NCI-H128 (cell line): ENCODE results near the gene QKI.

Source experiments
- DNase-seq: peaks from one replicate; lab custom pipeline; 2025; ENCODE audit not compliant: unreplicated experiment; lab: John Stamatoyannopoulos, UW

Gene QKI

DNA sequence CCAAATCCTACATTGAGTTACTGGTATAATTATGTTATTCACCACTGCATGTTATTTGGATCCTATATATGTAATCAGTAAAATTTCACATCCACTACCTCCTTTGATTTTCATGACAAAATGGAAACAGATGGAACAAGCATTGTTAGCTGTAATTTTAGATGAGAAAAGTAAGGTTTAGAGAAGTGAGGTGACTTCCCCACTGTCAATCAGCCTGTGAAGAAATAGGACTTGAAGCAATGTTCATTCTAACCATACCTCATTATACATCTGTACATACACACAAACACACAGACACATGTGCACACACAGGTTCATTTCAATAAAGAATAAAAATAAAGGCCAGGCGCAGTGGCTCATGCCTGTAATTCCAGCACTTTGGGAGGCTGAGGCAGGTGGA, 23.7 kb upstream of the QKI start:
- no peak for DNase-seq

DNA sequence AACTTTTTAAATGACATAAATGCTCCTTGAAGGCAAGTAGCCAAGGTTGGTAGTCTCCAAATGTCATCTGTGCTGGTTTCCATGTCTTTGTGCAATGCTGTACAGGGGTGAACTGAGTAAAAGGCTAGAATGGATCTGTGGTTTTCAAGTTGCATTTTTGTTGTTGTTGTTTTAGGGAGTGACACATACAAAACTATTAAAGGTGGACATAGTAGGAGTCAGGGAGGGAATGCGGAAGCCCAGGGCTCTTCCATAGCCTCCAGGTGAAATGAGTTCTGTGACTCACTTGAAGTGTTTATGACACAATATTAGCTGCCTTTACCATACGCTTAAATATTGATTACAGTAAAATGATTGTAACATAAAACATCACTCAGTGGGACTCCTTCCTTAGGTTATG, 22.5 kb upstream of the QKI start:
- no peak for DNase-seq

DNA sequence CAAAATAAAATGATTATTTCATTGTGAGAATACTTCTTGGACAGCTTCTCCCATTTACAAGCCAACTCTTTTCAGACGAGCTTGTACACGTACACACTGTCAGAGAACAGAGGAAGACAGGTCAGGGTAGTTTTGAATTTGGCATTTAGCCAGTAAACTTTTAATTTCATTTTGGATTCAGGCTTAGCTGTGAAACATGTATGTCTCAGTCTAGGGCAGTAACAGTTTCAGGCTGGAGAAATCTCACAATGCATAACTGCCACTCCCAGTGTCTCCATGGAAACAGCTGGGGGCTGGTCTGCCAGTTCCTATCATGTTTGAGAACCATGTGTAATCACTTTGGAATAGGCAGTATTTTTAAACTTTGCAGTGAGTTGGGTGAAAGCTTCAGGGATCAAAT, 22.0 kb upstream of the QKI start:
- DNase-seq, result no peak

DNA sequence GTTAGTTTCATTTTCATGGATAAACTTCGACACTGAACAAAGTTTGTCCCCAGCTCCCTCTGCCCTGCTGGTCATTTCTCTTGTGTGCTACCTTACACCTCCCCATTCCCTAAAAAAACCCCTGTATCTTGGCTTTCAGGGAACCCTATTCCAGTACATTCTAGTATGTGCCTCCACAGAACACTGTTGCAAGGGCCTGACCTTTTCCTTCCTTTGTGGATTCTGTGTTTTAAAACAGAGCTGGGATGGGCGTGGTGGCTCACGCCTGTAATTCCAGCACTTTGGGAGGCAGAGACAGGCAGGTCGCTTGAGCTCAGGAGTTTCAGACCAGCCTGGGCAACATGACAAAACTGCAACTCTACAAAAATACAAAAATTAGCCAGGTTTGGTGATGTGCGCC, 20.6 kb upstream of the QKI start:
- no peak for DNase-seq

DNA sequence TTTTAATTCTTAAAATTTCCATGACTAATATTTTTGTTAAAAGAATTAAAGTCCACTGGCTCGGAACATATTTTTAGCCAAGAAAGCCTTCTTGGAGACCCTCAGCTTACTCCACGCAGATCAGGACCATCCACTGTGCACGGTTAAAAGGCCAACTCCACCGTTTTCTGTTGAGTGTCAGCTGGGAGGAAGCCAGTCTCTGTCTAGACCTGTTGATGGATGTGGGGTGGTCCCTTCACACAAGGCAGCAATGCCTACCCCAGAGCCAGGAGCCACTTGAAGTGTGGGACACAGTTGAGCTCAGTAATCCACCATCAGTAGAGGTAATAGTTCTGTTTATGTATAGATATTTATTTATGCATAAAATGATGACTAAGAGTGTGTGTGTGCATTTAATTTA, 19.9 kb upstream of the QKI start:
- DNase-seq, result no peak

DNA sequence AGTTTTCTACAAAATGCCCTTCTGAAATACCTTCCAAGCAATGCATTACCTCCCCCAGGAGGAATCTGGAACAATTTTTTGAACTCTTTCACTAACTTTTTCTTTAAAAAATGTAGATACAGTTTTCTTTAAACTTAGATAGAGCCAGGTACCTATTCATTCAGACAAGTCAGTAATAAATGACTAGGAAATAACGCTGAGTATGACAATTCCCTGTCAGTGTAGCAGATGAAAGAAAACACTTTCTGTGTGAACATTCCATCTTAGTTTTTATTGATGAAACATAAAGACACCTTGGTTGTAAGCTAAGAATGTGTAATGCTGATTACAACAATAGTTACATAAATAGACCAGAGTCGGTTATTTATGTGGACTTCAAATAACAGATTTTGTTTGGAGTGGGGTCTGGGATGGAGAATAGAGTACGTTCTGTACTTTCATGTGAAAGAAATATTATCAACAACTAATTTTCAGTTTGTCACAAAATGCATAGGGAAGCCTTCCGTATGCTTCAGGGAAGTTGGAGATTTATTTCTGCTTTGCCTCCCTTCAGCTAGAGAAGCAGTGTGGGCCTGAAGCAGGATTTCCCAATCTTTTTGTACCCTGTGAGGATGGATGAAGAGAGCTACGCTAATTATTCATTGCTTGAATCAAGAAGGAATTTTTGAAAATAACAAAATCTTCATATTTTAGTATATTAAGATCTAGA, 19.2 kb upstream of the QKI start:
- DNase-seq, result no peak

DNA sequence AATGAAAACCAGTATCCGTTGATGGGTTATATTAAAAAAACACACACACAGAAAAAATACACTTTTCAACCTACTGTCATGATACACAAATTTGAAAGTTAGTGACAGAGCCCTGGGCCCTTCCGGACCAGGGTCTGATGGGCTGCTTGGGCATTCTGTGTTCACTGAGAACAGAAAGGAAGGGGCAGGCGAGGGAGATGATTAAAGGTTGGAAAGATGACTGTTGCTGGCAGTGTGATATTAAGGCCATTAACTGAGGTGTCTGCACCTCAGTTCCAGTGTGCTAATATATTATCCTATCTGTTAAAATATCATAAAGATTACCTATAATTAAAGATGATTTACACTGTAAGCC, 18.7 kb upstream of the QKI start:
- DNase-seq, result no peak

DNA sequence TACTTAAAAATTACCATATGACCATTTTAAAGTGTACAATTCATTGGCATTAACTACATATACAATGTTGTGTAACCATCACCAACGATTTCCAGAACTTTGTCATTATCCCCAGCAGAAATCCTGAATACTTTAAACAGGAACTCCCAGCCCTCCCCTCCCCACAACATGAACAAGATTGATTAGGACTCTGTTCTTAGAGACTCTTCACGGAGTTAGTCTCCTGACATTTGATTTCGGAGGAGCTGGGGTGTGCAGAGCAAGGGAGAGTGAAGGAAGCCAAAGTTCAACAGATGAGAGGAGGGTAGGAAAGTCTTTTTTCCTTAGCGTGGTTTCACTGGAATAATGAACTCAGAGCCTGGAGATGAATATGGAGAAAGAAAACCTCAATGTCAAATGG, 17.2 kb upstream of the QKI start:
- DNase-seq, result no peak

DNA sequence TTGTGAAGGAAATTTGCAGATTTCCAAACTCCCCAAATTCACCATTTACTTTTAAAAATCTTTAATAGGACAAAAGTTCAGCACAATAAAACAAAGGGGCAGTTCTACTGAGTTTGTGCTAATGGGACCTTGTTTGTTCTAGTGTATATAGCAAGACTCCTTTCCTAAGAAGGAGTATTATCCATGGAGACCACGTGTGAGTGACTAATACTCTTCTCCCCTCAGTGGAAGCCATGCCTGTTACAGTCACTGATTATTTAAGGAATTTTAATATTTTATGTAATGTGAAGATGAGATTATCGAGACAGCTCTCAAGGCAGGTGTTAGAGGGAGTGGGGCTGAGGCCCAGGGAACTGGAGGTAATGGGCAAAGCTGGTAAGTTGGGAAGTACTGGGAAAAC, 16.4 kb upstream of the QKI start:
- no peak for DNase-seq

DNA sequence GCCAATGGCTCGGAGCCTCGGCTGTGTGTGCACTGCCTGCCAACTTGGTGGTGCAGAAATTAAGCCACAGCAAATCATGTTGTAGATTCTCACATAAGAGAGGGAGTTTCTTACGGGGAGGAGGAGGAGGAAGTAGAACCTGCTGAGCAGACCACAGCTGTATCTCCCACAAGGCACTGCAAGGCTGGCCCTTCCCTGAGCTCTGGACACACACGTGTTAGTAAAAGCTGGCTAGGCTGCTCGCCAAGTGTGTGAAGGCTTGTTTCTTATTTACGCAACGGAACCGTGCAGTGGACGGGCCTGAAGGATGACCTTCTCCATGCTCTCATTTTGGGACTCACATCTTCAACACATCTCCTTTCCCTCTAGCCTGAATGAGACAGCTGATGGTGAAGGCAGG, 15.7 kb upstream of the QKI start:
- DNase-seq, result no peak

DNA sequence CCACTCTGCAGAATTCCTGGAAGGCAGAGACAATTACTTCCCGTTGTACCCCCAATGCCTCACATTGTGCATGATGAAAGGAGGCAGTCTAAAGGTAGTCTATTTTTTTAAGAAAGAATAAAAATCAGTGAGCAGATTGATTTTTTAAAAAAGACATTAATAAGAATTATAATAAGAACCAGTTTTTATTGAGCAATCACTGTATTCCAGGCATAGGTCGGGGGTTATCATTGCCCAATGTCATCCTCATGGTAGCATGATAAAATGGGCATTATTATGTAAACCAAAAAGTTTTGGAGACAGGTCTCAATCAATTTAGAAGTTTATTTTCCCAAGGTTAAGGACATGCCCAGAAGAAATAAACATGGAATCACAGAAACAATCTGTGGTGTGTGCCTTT, 14.0 kb upstream of the QKI start:
- DNase-seq, result no peak

DNA sequence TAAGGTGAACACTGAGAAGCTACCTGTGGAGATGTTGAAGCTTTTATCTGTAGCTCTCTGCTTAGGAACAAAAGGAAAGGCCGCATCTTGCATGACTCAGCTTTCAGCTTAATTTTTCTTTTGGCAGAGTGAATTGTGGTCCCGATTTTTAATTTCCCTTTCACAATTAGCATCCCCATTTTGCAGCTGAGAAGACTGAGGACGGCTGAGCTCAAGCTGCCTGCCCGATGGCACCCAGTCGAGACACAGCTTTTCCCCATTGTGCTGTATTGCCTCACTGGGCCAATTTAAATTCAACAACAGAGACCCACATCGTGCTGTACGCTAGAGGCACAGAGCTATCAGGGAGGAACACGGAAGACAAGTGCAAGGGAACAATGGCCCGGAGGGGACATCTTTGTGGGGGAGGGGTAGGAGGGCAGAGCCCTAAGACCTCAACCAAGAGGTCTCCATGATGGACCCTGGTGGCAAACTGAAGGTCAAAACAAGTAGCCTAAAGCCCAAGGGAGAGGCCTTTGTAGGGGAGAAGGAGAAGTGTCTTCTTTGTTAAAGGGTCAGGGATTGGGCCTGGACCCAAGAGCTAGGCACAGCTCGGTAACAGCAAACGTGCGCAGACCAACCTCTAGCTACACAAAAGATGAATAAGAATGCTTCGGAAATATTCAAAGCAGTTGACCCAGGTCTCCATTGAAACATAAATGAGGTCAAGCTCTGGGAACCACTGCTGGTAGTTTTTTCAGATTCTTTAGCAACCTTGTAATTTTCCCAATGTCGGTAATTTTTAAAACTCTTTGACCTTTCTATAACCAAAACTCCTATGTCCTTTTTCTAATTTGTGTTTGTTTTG, 13.3 kb upstream of the QKI start:
- DNase-seq, result no peak

DNA sequence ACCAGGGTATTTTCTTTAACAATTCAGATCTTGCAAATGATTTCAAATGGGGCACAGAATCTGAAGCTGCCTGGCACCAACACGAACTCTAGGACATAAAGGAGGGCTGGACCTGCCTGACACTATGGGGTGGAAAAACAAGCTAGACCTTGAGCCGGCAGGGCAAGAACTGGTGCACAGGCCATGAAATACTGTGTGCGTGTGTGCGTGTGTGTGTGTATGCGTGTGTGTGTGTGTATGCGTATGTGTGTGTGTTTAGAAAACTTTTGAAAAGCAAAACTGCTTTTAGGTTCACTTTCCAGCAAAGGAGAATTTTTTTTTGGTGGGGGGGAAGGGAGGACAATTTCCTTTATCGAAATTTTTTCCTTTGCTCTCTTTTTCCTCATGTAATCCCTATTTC, 11.9 kb upstream of the QKI start:
- DNase-seq, result no peak

DNA sequence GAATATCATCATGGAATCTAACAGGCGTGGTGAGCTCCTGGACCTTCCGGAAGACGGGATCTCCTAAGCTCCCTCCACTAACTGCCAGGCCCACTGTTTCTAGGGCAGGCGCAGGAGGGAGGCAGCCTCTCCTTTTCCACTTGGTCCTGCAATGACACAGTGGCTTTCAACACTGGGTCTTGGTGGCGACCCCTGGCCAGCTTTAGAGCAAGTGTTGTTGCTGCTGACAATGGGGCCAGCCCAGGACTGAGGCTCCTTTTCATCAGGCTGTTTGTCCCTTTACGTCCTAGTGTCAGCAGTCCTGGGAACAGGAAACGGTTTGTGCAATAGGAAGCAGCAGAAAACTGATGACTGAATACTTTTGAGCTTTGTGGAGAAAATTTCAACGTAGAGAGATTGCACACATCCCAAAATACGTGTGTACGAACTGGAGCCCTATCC, 9.7 kb upstream of the QKI start:
- no peak for DNase-seq

DNA sequence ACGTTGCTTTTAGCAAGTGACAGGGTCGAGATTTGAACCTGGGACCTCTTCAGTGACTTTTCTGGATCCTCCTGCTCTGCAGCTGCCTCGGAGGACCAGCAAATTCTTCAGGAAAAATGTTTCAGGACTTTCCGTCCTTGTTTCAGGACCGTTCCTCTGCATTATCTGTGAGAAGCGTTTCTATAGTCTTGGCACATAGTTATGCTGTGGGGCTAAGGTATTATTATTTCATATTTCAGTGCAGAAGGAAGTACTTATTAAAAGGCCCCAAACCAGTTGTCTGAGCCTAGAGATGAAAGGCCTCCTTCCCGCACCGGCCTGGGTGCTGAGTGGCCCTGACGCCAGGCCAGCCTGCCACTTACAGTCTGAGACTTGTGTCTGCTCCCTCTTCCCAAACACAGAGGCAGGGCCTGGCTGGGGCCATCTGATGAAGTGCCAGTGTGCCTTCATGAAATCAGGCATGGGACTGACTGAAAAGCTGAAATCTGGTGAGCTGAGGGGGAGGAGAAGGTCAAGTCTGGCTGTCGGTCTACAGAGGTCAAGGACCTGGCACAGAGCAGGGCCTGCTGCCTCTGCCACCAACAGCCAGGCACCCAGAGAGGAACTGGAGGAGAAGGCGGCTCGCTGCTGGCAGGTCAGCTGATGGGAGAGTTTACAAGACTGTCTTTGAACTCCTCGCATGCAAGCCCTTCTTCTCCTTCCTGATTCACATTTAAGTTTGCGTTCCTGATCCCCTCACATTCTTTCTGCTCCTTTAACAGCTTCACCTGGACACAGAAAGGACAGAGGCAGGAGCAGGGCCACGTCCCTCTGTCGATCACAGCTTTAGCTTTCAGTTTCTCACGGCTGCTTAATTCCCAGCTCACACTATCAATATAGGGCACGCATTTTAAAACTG, 8.9 kb upstream of the QKI start:
- DNase-seq, result no peak

DNA sequence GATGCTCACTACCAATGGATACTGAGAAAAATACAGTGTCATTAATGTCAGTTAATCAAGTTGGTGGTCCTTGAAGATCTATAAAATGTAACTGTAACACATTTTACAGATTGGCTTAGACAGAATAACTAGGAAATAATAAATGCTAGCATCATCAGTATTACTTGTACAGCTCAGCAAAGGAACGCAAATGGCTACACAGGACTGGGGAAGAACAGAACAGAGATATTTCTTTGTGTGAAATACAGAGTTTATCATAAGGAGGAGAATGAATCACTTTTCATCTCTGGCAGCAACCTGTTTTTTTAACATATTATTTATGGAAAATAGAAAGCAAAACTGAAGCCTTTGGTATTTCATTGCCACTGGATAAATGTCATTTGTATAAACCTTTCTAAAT, 8.2 kb upstream of the QKI start:
- DNase-seq, result no peak

DNA sequence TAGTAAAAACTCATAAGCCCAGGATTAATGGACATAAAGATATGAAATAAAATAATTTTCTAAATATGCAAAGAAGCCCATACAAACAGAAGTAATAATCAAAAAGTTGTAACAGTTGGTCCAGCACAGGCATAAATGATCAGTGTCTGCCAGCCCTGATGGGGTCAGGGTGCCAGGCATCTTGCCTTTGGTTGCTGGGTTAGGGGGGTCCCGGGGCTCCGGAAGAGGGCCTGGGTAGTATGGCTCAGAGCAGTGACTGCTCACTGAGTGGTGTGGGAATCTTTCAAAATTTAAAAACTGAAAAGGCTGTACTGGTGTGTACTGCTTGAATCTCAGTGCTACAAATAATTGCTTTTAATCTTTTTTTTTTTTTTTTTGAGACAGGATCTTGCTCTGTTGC, 7.7 kb upstream of the QKI start:
- DNase-seq, result no peak

DNA sequence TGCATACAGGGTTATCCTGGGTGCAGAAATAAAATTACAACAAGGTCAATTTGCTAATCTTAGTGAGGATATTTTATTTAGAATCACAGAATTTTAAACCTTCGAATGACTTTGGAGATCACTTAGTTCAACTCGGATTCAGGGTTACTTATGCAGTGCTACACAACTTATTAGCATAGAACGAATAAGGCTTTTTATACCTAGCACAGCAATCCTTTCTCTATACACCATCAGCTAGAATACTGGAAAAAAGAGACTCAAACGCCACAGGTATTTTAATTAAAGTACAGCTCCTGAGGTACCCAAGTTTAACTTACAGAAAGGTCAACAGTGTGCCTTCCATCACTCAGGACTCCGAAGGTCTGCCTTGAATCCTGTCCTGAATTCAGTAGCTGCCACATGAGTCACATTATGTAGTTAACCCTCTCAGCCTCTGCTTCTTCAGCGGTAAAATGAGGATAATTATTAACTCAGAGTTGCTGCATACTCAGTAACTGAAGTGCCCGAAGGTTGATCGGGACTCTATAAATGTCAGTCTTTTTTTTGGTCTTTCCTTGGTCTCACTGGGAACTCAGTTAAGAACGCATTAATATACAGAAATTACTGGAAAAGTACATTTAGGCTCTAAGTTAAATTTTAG, 6.0 kb upstream of the QKI start:
- no peak for DNase-seq

DNA sequence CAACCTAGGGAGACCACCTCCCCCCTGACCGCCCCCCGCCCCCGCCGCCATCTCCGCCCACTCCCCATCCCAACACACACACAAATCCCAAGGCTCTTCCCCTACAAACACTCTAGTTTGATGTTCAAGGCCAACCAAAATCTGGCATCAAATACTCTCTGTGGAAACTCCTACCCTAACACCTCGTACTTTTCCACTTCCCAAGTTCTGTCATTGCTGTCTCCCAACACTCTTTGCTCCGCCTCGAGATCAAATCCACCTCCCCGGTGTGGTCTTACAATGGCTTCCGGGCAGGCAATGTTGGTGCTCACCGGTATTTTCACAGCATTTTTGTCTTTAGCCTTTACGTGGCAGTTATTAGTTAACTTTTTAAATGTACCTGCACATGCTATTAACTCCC, 4.8 kb upstream of the QKI start:
- no peak for DNase-seq

DNA sequence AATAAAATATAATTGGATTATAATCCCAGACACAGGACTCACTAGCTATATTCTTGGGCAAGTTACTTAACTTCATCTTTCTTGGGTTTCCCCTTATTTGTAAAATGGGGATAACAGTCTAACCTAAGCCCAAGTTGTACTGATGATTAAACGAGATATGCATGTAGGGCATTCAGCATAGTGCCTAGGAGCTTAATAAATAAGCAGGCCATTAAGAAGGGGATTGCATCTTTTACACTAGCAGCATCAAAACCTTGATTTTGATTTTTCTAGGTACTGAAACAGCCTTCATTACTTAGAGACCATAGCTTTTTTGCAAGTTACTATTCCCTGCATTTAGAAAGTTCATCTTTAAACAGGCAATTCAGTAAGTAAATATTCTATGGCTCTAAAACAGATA, 2.2 kb upstream of the QKI start:
- DNase-seq, result no peak

DNA sequence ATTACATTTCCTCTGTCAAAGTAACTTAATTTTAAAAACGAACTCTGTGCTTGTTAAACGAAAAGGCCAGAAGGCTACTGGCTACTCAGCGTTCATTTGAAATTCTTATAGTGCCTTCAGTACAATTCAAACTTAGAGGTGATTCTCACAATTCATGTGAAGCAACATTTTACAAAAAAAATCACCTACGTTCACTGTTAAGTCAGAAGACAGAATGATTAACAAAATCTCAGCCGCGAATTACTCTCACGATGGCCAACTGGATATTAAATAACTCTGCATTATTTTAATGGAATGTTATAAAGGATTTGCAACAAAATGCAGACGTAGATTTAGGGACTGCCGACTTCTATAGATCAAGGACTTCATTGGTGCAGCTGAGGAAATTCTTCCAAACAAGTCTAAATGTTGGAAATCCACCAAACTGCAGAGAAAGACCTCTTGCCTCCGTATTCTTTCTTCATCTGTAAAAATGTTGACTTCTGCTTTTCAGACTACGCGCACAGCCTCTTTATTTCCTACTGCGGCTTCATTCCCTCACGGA, 1.6 kb upstream of the QKI start:
- DNase-seq, result no peak
